ENCODE data around the gene ZNF513.
A peak's percentile ranks its signal among the peaks of the same experiment; 100 is the strongest.
"Not testable (repeated sequence)": the region's sequence is repeated elsewhere in the genome, so short reads cannot be mapped to it uniquely, and the experiment has no call there.

ZNF513 gene, protein sequence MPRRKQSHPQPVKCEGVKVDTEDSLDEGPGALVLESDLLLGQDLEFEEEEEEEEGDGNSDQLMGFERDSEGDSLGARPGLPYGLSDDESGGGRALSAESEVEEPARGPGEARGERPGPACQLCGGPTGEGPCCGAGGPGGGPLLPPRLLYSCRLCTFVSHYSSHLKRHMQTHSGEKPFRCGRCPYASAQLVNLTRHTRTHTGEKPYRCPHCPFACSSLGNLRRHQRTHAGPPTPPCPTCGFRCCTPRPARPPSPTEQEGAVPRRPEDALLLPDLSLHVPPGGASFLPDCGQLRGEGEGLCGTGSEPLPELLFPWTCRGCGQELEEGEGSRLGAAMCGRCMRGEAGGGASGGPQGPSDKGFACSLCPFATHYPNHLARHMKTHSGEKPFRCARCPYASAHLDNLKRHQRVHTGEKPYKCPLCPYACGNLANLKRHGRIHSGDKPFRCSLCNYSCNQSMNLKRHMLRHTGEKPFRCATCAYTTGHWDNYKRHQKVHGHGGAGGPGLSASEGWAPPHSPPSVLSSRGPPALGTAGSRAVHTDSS

DNA sequence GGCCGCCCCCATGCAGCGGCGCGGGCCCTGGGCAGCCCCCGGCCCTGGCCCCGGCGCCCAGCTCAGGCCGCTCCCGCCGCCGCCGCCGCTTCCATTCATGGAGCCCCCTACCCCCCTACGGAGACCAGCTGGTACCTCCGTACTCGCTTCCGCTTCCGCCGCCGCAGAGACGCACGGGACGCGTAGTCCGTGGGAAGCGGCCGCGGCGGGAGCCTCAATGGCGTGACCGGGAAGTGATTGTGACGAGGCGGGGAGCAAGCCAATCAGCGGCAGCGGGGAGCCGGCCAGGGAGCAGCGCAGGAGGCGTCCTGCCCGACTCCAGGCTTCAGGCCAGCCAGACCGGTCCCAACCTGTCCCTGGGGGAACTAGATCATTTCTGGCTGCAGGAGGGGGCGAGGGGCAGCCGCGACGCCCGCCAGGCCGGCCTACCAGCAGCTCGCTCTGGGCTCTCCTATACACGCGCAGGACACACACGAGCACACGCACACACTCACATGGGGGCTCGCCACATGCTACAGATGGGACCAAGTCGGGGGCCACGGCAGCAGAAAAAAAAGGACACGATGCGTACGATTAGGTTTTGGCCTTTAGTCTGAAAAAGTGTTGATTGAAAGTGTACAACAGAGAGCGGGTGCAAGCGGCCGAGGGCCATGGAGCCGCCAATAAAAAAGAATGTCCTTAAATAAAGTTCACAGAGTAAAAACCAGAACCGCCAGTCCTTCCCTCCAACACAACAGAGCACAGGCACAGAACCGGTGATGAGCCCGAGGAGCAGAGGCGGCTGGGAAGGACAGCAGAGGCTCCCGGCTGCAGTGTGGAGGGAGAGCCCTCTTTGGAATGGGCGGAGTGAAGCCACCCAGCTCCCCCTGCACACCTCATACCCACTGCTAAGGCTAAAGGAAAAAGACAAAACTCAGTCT is at the start of gene ZNF513:
ZNF513 (minus strand) TSS at position 109 of the 920 bp plus-strand sequence. CDS start 208 bp downstream, outside the sequence.
- peak; percentile 94 for DNase-seq

GRCh38 chr2:27428978-27429541 is 48.5 kb upstream of the ZNF513 start:
- peak; percentile 81 for DNase-seq

- peak; percentile 88 for DNase-seq
Observed at GRCh38 chr2:27428213-27428977, 47.9 kb upstream of the ZNF513 start, which contains the start of gene NRBP1. NRBP1 (plus strand) TSS chr2:27428631; CDS start chr2:27433274, 4,643 bp downstream.

- no peak for DNase-seq
Observed at GRCh38 chr2:27427863-27428212, 47.3 kb upstream of the ZNF513 start.

- not testable (repeated sequence) for DNase-seq
Observed at GRCh38 chr2:27425039-27425438, 44.5 kb upstream of the ZNF513 start.

GRCh38 chr2:27422958-27423357 is 42.4 kb upstream of the ZNF513 start:
- no peak for DNase-seq

DNA sequence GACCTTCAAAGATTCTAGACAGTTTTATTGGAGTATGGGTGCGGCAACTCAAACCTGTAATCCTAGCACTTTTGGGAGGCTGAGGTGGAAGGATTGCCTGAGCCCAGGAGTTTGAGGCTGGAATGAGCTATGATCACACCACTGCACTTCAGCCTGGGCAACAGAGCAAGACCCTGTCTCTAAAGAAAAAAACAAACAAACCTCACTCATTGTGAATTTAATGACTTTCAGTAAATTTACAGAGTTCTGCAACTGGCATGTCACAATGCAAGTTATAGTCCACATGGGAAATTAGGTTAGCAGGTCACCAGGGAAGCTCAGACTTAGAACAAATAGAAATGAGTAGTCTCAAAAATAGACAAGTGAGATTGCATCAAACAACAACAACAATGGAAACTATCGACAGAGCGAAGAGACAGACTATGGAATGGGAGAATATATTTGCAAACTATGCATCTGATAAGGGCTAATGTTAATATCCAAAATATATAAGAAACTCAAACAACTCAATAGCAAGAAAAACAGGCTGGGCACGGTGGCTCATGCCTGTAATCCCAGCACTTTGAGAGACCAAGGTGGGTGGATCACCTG is 41.2 kb upstream of the ZNF513 start:
- no peak for DNase-seq

DNA sequence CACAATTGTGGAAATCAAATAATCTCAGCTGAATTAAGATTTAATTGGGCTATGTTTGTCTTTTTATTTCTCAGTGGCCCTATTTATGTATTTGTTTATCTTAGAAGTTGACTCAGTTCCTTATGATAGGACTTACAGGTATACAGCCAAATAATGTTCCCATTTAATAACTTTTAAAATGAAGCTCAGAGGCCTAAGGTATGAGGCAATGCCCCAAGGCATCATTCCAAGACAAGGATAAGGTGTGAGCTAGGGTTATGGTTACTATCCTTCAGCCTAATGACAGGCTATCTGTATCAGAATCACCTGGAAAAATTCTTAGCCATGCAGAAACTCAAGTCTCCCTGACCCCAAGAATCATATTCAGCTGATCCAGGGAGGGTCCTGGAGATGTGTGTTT is 40.5 kb upstream of the ZNF513 start:
- DNase-seq: no peak

GRCh38 chr2:27416151-27416550 is 35.6 kb upstream of the ZNF513 start:
- no peak for DNase-seq

GRCh38 chr2:27412419-27413152 is 32.1 kb upstream of the ZNF513 start:
- DNase-seq: no peak

DNA sequence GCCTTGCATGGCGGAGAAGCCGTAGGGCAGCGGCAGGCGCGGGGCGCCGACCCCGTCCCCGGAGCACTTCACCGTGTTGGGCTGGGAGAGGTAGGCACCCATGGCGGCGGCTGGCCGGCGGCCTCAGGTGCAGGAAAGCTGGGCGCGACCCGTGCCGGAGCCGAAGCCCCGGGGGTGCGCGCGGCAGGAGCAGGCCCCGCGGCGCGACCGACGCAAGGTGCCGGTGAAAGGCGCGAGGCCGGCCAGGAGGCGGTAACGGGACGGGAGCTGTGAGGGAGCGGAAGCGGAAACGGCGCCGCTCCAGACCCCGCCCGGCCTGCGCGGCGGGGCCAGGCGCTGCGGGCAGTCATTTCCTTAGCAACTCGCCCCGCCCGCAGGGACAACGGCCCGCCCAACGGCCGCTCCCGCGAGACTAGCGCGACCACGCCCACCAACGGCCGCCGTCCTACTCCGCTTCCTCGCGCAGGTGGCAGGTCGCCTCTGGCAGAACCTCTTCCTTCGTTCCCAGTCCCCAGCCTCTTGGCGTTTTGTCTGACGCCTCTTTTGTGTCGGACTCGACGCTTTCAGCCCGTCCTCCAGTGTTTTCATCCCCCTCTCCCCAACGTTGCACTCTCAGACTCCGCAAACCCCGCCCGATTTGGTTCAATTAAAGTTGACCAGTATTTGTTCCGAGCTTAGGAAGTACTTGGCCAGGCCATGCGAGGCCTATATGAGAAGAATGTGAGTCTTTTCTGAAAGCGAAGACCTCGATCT is 29.0 kb upstream of the ZNF513 start, which contains the start of gene PPM1G:
PPM1G (minus strand) TSS at position 271 of the 753 bp plus-strand sequence; CDS start at position 102, 169 bp downstream.
- DNase-seq: peak; percentile 90

- DNase-seq: no peak
Observed at GRCh38 chr2:27408601-27409320, 28.2 kb upstream of the ZNF513 start.

GRCh38 chr2:27407798-27408491 is 27.4 kb upstream of the ZNF513 start:
- DNase-seq: peak; percentile 54

GRCh38 chr2:27400348-27401135 is 20.0 kb upstream of the ZNF513 start:
- DNase-seq: no peak

- no peak for DNase-seq
Observed at GRCh38 chr2:27398962-27399361, 18.4 kb upstream of the ZNF513 start.

GRCh38 chr2:27393225-27393624 is 12.7 kb upstream of the ZNF513 start:
- no peak for DNase-seq

- no peak for DNase-seq
Observed at GRCh38 chr2:27390822-27391679, 10.5 kb upstream of the ZNF513 start.

Measured in fibroblast of skin of right quadriceps (primary cell).